ENCODE results near the gene ANO4.

DNA sequence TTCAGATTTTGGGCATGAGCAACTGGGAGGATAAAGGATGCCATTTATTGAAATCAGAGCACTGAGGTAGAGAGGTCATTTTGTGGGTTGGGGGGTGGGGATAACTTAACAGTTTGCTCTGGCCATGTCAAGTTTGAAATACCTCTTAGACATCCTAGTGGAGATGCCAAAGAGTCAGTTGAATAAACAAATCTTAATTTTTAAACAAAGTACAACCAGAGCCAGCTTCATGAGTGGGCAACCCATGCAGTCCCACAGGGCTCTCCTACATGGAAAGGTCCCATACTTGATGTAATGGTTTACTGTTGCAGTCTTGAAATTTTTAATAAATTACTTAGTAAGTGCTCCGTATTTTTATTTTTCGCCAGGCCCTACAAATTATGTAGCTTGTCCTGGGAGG lies 81.2 kb downstream of the ANO4 start:
- no peak for TF ChIP-seq SUZ12 (IDR thresholded peaks at IDR 0.05; ENCODE audit: low read length)
- TF ChIP-seq, protein P1, sequence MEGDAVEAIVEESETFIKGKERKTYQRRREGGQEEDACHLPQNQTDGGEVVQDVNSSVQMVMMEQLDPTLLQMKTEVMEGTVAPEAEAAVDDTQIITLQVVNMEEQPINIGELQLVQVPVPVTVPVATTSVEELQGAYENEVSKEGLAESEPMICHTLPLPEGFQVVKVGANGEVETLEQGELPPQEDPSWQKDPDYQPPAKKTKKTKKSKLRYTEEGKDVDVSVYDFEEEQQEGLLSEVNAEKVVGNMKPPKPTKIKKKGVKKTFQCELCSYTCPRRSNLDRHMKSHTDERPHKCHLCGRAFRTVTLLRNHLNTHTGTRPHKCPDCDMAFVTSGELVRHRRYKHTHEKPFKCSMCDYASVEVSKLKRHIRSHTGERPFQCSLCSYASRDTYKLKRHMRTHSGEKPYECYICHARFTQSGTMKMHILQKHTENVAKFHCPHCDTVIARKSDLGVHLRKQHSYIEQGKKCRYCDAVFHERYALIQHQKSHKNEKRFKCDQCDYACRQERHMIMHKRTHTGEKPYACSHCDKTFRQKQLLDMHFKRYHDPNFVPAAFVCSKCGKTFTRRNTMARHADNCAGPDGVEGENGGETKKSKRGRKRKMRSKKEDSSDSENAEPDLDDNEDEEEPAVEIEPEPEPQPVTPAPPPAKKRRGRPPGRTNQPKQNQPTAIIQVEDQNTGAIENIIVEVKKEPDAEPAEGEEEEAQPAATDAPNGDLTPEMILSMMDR (IDR thresholded peaks at IDR 0.05; ENCODE audit: control extremely low read depth in 1 of 3, insufficient read depth in 1 of 3, low read depth in 1 of 3, low read length in 3 of 3): no peak
- TF ChIP-seq EP300 (IDR thresholded peaks at IDR 0.05; ENCODE audit: borderline replicate concordance in 1 of 2, low read depth in 2 of 2, low read length in 2 of 2): no peak
- TF ChIP-seq RXRA (IDR thresholded peaks at IDR 0.05; ENCODE audit: insufficient read depth, low read depth, low read length): no peak
- TF ChIP-seq, protein P2, sequence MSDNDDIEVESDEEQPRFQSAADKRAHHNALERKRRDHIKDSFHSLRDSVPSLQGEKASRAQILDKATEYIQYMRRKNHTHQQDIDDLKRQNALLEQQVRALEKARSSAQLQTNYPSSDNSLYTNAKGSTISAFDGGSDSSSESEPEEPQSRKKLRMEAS (IDR thresholded peaks at IDR 0.05): no peak
- no peak for TF ChIP-seq RAD21 (IDR thresholded peaks at IDR 0.05 in 1 of 2, conservative IDR thresholded peaks at IDR 0.05 in 1 of 2; ENCODE audit: low read depth in 2 of 2, low read length in 2 of 2)
- TF ChIP-seq JUND (IDR thresholded peaks at IDR 0.05; ENCODE audit: low read length): no peak
- TF ChIP-seq FOSL1 (IDR thresholded peaks at IDR 0.05; ENCODE audit: insufficient read depth, low read depth, low read length): no peak
